GM12878 (cell line): ENCODE measurements around the gene PYGO2. TPM values are rescaled to one million over a fixed set of nuclear protein-coding genes. Genes with fewer than 3 reads are reported as not detected.

Source experiments
- ATAC-seq: fragments of 200-7000 bp; cut with Tn5 transposase; 3 replicates; pipeline ENCODE4 v1.9.1; 2020; ENCODE audit warnings: mild to moderate bottlenecking, moderate library complexity
- BruUV-seq: library from RNA; stranded (reverse); fragments of 400-500 nt; replicated peaks from 2 replicates; lab custom pipeline; 2021; lab: Mats Ljungman, UMichigan
- CTCF ChIA-PET: fragments of 300-600 bp; sonication (Branson Sonifier 250); formaldehyde crosslinking; extraction: SDS; loops from one replicate; lab custom pipeline; 2021; ENCODE audit warnings: inconsistent platforms; lab: Yijun Ruan, JAX
- POLR2A ChIA-PET: fragments of 350-600 bp; formaldehyde crosslinking; extraction: SDS; loops from one replicate; lab custom pipeline; 2021; ENCODE audit warnings: inconsistent platforms; lab: Charles Lee
- RAD21 ChIA-PET: fragments of 300-600 bp; sonication (Branson Sonifier 250); formaldehyde crosslinking; loops from one replicate; lab custom pipeline; 2023; ENCODE audit warnings: antibody characterized with exemption; ENCODE audit not compliant: unreplicated experiment; lab: Charles Lee
- SMC1A ChIA-PET: fragments of 300-600 bp; sonication (Branson Sonifier 250); formaldehyde crosslinking; loops from one replicate; lab custom pipeline; 2023; ENCODE audit not compliant: unreplicated experiment, uncharacterized antibody; lab: Charles Lee
- DNase-seq: peaks from one replicate; pipeline ENCODE4 v3.0.0-alpha.2; 2011; ENCODE audit warnings: low read depth, low spot score
- FAIRE-seq: peaks from 3 replicates; lab custom pipeline; 2011; peaks lifted over from hg19 to GRCh38; lab: Jason Lieb, UNC
- H2AFZ ChIP-seq: 2 replicates; pipeline ENCODE4 v1.6.0; 2011; ENCODE audit warnings: low read depth, low read length, control low read depth; ENCODE audit not compliant: control insufficient read depth
- H3K27ac ChIP-seq: 2 replicates; pipeline ENCODE4 v1.5.1; 2011; ENCODE audit warnings: control low read depth; ENCODE audit not compliant: control insufficient read depth, insufficient read depth
- H3K27me3 ChIP-seq, 2 experiments: replicated peaks in 1 of 2; 2 replicates each; pipeline versions ENCODE4 v1.6.0 to v1.6.1; 2011; ENCODE audit warnings: low read length in 1 of 2; ENCODE audit not compliant: control insufficient read depth in 2 of 2, insufficient read depth in 2 of 2
- H3K36me3 ChIP-seq, 2 experiments: 2 replicates each; pipeline ENCODE4 v1.5.1; 2011; ENCODE audit warnings: low read length in 1 of 2; ENCODE audit not compliant: control insufficient read depth in 2 of 2, insufficient read depth in 2 of 2
- H3K4me1 ChIP-seq: 2 replicates; pipeline ENCODE4 v1.6.1; 2011; ENCODE audit warnings: mild to moderate bottlenecking, low read length, moderate library complexity, mixed read lengths; ENCODE audit not compliant: control insufficient read depth, insufficient read depth
- H3K4me2 ChIP-seq: 2 replicates; pipeline ENCODE4 v1.6.0; 2011; ENCODE audit warnings: control low read depth; ENCODE audit not compliant: control insufficient read depth, insufficient read depth
- H3K4me3 ChIP-seq: fragments of 200-600 bp; sonication (generic); 2 replicates; pipeline ENCODE4 v1.5.1; 2016
- H3K79me2 ChIP-seq: 2 replicates; pipeline ENCODE4 v1.6.0; 2011; ENCODE audit warnings: low read length; ENCODE audit not compliant: control insufficient read depth, insufficient read depth
- H3K9ac ChIP-seq: 2 replicates; pipeline ENCODE4 v1.8.0; 2011; ENCODE audit warnings: low read length, control low read depth, mixed read lengths; ENCODE audit not compliant: control insufficient read depth, insufficient read depth
- H3K9me3 ChIP-seq: replicated peaks from 3 replicates; pipeline ENCODE4 v1.5.1; 2011; ENCODE audit warnings: mild to moderate bottlenecking, low read length; ENCODE audit not compliant: control insufficient read depth, insufficient read depth
- H4K20me1 ChIP-seq: 2 replicates; pipeline ENCODE4 v1.6.0; 2011; ENCODE audit not compliant: control insufficient read depth, insufficient read depth
- ATF2 ChIP-seq: IDR thresholded peaks from 2 replicates; pipeline ENCODE4 v1.6.1; 2012; ENCODE audit warnings: low read length, inconsistent platforms
- BCL11A ChIP-seq: IDR thresholded peaks from 2 replicates; pipeline ENCODE4 v1.6.1; 2011; ENCODE audit warnings: low read depth, low read length
- BHLHE40 ChIP-seq, 2 experiments: fragments of 450-650 bp in 1 of 2; IDR thresholded peaks; 2 replicates each; pipeline ENCODE4 v1.6.1; 2011 to 2017; ENCODE audit warnings: low read depth in 2 of 2, borderline replicate concordance in 1 of 2, improper control_type of control experiment in 1 of 2, low read length in 1 of 2, mild to moderate bottlenecking in 1 of 2
- CREB1 ChIP-seq: IDR thresholded peaks from 2 replicates; pipeline ENCODE4 v1.6.1; 2012; ENCODE audit warnings: low read depth, mild to moderate bottlenecking, inconsistent platforms
- FOS ChIP-seq: IDR thresholded peaks from 3 replicates; pipeline ENCODE4 v1.6.1; 2011; ENCODE audit warnings: borderline replicate concordance; ENCODE audit not compliant: insufficient read length; ENCODE audit errors: extremely low read depth
- JUNB ChIP-seq: IDR thresholded peaks from 2 replicates; pipeline ENCODE4 v1.6.1; 2016; ENCODE audit warnings: antibody characterized with exemption, mild to moderate bottlenecking
- NFXL1 ChIP-seq: fragments of 450-650 bp; IDR thresholded peaks from 2 replicates; pipeline ENCODE4 v1.6.1; 2017; ENCODE audit warnings: antibody characterized with exemption, mild to moderate bottlenecking, borderline replicate concordance
- NR2C2 ChIP-seq: IDR thresholded peaks from 2 replicates; pipeline ENCODE4 v1.6.1; 2011; ENCODE audit warnings: borderline replicate concordance, low read depth; ENCODE audit not compliant: control insufficient read depth, insufficient read length
- PML ChIP-seq: IDR thresholded peaks from 2 replicates; pipeline ENCODE4 v1.6.1; 2012; ENCODE audit warnings: low read length, inconsistent platforms
- RELB ChIP-seq: fragments of 450-650 bp; IDR thresholded peaks from 2 replicates; pipeline ENCODE4 v1.6.1; 2017; ENCODE audit warnings: low read depth, mild to moderate bottlenecking, moderate library complexity
- SIN3A ChIP-seq: IDR thresholded peaks from 2 replicates; pipeline ENCODE4 v1.6.1; 2012; ENCODE audit warnings: low read depth, low read length, improper control_type of control experiment
- SREBF1 ChIP-seq: IDR thresholded peaks from 2 replicates; pipeline ENCODE4 v1.6.1; 2012; ENCODE audit warnings: mild to moderate bottlenecking, low read length
- TARDBP ChIP-seq: IDR thresholded peaks from 2 replicates; pipeline ENCODE4 v1.6.1; 2016; ENCODE audit warnings: borderline replicate concordance
- ZBED1 ChIP-seq: IDR thresholded peaks from 2 replicates; pipeline ENCODE4 v1.6.1; 2016; ENCODE audit warnings: borderline replicate concordance
- WGBS: methylation state at CpG from one replicate; pipeline ENCODE4 v1.1.6; 2016; ENCODE audit warnings: low lambda C conversion rate; ENCODE audit not compliant: insufficient replicate concordance, insufficient coverage; ENCODE audit errors: missing lambda C conversion rate; 5-methylcytosine and 5-hydroxymethylcytosine counted together
- in situ Hi-C: fragments of 300-500 bp; cut with MboI; formaldehyde crosslinking; loops from 9 replicates; pipeline ENCODE4 v1.14.3; 2018; ENCODE audit warnings: mixed read lengths
- intact Hi-C: fragments of 100-400 bp; cut with micrococcal nuclease; formaldehyde crosslinking; loops from one replicate; pipeline ENCODE4 v1.14.2; 2022; ENCODE audit not compliant: unreplicated experiment
- polyA plus RNA-seq, 11 experiments: library from polyadenylated mRNA; depleted of rRNA in 4 of 11; unstranded in 6 of 11; stranded (reverse) in 5 of 11; fragments of >200 nt; fragmentation: Nextera tagmentation in 4 of 11; fragmentation: Illumina TruSeq in 1 of 11; extraction: Ambion mirVana in 4 of 11; extraction: Trizol in 1 of 11; gene quantifications; 1 replicate in 1 of 11; 2 replicates in 10 of 11; pipeline versions ENCODE4 v1.2.1 to v1.2.3, GENCODE V29; 2011 to 2016; ENCODE audit warnings: inconsistent platforms in 2 of 11, missing spikeins in 2 of 11, low read depth in 1 of 11
- total RNA-seq, 4 experiments: library from RNA; depleted of rRNA in 3 of 4; stranded (reverse); fragments of >200 nt in 3 of 4; fragmentation: Illumina TruSeq in 1 of 4; extraction: Trizol in 1 of 4; gene quantifications; 2 replicates each; pipeline versions ENCODE4 v1.2.1 to v1.2.3, GENCODE V29; 2013 to 2021
- TF ChIP-seq, protein P1 (sequence below): IDR thresholded peaks from 2 replicates; pipeline ENCODE4 v1.6.1; 2011; ENCODE audit warnings: mild to moderate bottlenecking, low read depth, low read length, moderate library complexity; ENCODE audit not compliant: insufficient replicate concordance
- TF ChIP-seq, protein P2 (sequence below): IDR thresholded peaks from 2 replicates; pipeline ENCODE4 v1.6.1; 2011; ENCODE audit warnings: borderline replicate concordance, low read depth, mild to moderate bottlenecking, moderate library complexity, mixed read lengths, low read length; ENCODE audit not compliant: insufficient read depth; ENCODE audit errors: extremely low read length

Gene PYGO2
- total and polyA plus RNA-seq, 10 of the 15 experiments (the other 5 are each of a cell fraction or from before 2014, with no cell fraction given), result 8.1 to 33.8 (median 23.5) TPM

GRCh38 chr1:154910851-154911250 is 50.7 kb downstream of the PYGO2 start:
- no peaks in the 10 kb centered on the region for H4K20me1 ChIP-seq
- no peak overlapping the region for H2AFZ ChIP-seq
- TF ChIP-seq SREBF1, result no peak
- TF ChIP-seq CREB1, result no peak
- TF ChIP-seq NR2C2, result no peak
- no peak for TF ChIP-seq BHLHE40 (IDR thresholded peaks at IDR 0.05; ENCODE audit: borderline replicate concordance in 1 of 2, low read depth in 2 of 2, low read length in 1 of 2)
- no peak for TF ChIP-seq RELB
- TF ChIP-seq, protein P1, sequence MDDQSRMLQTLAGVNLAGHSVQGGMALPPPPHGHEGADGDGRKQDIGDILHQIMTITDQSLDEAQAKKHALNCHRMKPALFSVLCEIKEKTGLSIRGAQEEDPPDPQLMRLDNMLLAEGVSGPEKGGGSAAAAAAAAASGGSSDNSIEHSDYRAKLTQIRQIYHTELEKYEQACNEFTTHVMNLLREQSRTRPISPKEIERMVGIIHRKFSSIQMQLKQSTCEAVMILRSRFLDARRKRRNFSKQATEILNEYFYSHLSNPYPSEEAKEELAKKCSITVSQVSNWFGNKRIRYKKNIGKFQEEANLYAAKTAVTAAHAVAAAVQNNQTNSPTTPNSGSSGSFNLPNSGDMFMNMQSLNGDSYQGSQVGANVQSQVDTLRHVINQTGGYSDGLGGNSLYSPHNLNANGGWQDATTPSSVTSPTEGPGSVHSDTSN, result no peak
- TF ChIP-seq, protein P2, sequence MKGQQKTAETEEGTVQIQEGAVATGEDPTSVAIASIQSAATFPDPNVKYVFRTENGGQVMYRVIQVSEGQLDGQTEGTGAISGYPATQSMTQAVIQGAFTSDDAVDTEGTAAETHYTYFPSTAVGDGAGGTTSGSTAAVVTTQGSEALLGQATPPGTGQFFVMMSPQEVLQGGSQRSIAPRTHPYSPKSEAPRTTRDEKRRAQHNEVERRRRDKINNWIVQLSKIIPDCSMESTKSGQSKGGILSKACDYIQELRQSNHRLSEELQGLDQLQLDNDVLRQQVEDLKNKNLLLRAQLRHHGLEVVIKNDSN, result no peak
- no peak for TF ChIP-seq ZBED1
- TF ChIP-seq BCL11A, result no peak
- no peak for TF ChIP-seq NFXL1
- no peak for TF ChIP-seq FOS
- TF ChIP-seq JUNB, result no peak
- no peak for TF ChIP-seq ATF2
- no peak for TF ChIP-seq SIN3A
- TF ChIP-seq PML, result no peak
- TF ChIP-seq TARDBP, result no peak
- no peak overlapping the region for H3K4me2 ChIP-seq
- ATAC-seq, result no peak
- intact Hi-C loops (no loop called here), in situ Hi-C loops (no loop called here)
- CTCF ChIA-PET, result no interaction called here
- BruUV-seq, result no TSS peak
- H3K4me1 ChIP-seq, result no peaks in the 10 kb centered on the region
- SMC1A ChIA-PET, result interaction anchor here (0.6 to 1.1 kb wide), 3 partner anchors 10 to 639 kb away, joined by 3 read pairs; no protein-coding TSS in a partner anchor
- RAD21 ChIA-PET, result interaction anchor here (0.6 kb wide), 1 partner anchor 74 kb away, joined by 3 read pairs; no protein-coding TSS in a partner anchor
- POLR2A ChIA-PET, result no interaction called here
- DNase-seq, result no peak
- H3K79me2 ChIP-seq, result no peaks in the 10 kb centered on the region
- no peaks in the 10 kb centered on the region for H3K36me3 ChIP-seq
- H3K27ac ChIP-seq, result no peak overlapping the region
- no peak for FAIRE-seq
- H3K9ac ChIP-seq, result no peak overlapping the region
- WGBS, result 61% methylated on average over 5 of the region's 5 CpGs
- H3K27me3 ChIP-seq, result no peaks in the 10 kb centered on the region
- no peak overlapping the region for H3K4me3 ChIP-seq
- no peaks in the 10 kb centered on the region; the same call in 2 of the 3 replicates for H3K9me3 ChIP-seq
